Astrocyte of the cerebellum (primary cell): ENCODE results near the gene SUPT20H.
"Not testable (repeated sequence)": the region's sequence is repeated elsewhere in the genome, so short reads cannot be mapped to it uniquely, and the experiment has no call there.

Experiments used
- DNase-seq: peaks from one replicate; pipeline ENCODE4 v3.0.0-alpha.2; 2011; ENCODE audit warnings: low read depth
- H3K4me3 ChIP-seq: 2 replicates; pipeline ENCODE4 v1.5.1; 2011; ENCODE audit warnings: mild to moderate bottlenecking, low read depth, low read length, moderate library complexity
- CTCF ChIP-seq: IDR thresholded peaks from 2 replicates; pipeline ENCODE4 v1.5.1; 2012; ENCODE audit warnings: low read length, low read depth, moderate library complexity, mild to moderate bottlenecking; ENCODE audit errors: missing control alignments
- in situ Hi-C: cut with HindIII; loops from 2 replicates; pipeline ENCODE4 v1.10.0; 2017; ENCODE audit warnings: low sequenced_read_pairs

SUPT20H gene

GRCh38 chr13:37065890-37066526, 6.5 kb upstream of the SUPT20H start:
- TF ChIP-seq CTCF, result no peak
- in situ Hi-C loops, result no loop called here
- H3K4me3 ChIP-seq, result no peak overlapping the region
- DNase-seq, result no peak

GRCh38 chr13:37059848-37060192, 332 bp upstream of the SUPT20H start:
- DNase-seq, result no peak
- TF ChIP-seq CTCF, result no peak
- in situ Hi-C loops, result no loop called here
- H3K4me3 ChIP-seq, result peak overlapping the region; percentile 66

- in situ Hi-C loops, H3K4me3 ChIP-seq, DNase-seq: not testable (repeated sequence)
These were observed 3.3 kb downstream of the SUPT20H start for GRCh38 chr13:37056228-37056627.

- H3K4me3 ChIP-seq, DNase-seq, in situ Hi-C loops: not testable (repeated sequence)
These were observed 6.4 kb downstream of the SUPT20H start for GRCh38 chr13:37053111-37053510.

- in situ Hi-C loops, result loop anchor here (5.0 kb wide), 1 partner anchor 38 kb away; no protein-coding TSS in a partner anchor
These were observed 9.7 kb downstream of the SUPT20H start for GRCh38 chr13:37049810-37050209.

GRCh38 chr13:37047846-37048245, 11.6 kb downstream of the SUPT20H start:
- no peak overlapping the region for H3K4me3 ChIP-seq
- DNase-seq, result no peak
- no peak for TF ChIP-seq CTCF
- in situ Hi-C loops, result loop anchor here (5.0 kb wide), 1 partner anchor 36 kb away; no protein-coding TSS in a partner anchor

More at GRCh38 chr13:37049810-37050209, 9.7 kb downstream of the SUPT20H start:
- no peak for TF ChIP-seq CTCF
- H3K4me3 ChIP-seq, result no peak overlapping the region
- DNase-seq, result no peak

GRCh38 chr13:37047032-37047431, 12.5 kb downstream of the SUPT20H start:
- no peak for DNase-seq
- no peak for TF ChIP-seq CTCF
- in situ Hi-C loops, result loop anchor here (5.0 kb wide), 1 partner anchor 35 kb away; no protein-coding TSS in a partner anchor

GRCh38 chr13:37046062-37046461, 13.4 kb downstream of the SUPT20H start:
- TF ChIP-seq CTCF, result no peak
- no peak for DNase-seq
- in situ Hi-C loops, result loop anchor here (5.0 kb wide), 1 partner anchor 34 kb away; no protein-coding TSS in a partner anchor
- no peak overlapping the region for H3K4me3 ChIP-seq

More at GRCh38 chr13:37047032-37047431, 12.5 kb downstream of the SUPT20H start:
- no peak overlapping the region for H3K4me3 ChIP-seq
